Panc1 (cell line): Measurements from ENCODE around the gene PDE4B.

Source experiments
- CTCF ChIP-seq: fragments of 450-650 bp; IDR thresholded peaks from 2 replicates; pipeline ENCODE4 v1.5.1; 2017; ENCODE audit warnings: mild to moderate bottlenecking
- REST ChIP-seq, 2 experiments: IDR thresholded peaks; 2 replicates each; pipeline ENCODE4 v1.6.1; 2011 to 2012; ENCODE audit warnings: low read depth in 2 of 2, control low read depth in 1 of 2, low read length in 1 of 2, mild to moderate bottlenecking in 1 of 2, moderate library complexity in 1 of 2; ENCODE audit not compliant: insufficient read depth in 1 of 2
- SIN3A ChIP-seq: IDR thresholded peaks from 2 replicates; pipeline ENCODE4 v1.6.1; 2012; ENCODE audit warnings: low read depth, mild to moderate bottlenecking, low read length, moderate library complexity, borderline replicate concordance; ENCODE audit not compliant: insufficient read depth

- TF ChIP-seq CTCF: no peak
- TF ChIP-seq REST (IDR thresholded peaks at IDR 0.05; ENCODE audit: insufficient read depth in 1 of 2, low read depth in 2 of 2, low read length in 1 of 2): no peak
- TF ChIP-seq SIN3A: no peak
Measured at GRCh38 chr1:66366634-66367033, 573.9 kb downstream of the PDE4B start.
